Neutrophil (primary cell): ENCODE measurements around the gene BMP2K.

Source experiments
- H3K27ac ChIP-seq: fragments of 200-600 bp; sonication (generic); 2 replicates; pipeline ENCODE4 v1.5.1; 2016; ENCODE audit warnings: mild to moderate bottlenecking, moderate library complexity
- H3K27me3 ChIP-seq: fragments of 200-600 bp; sonication (generic); 2 replicates; pipeline ENCODE4 v1.6.0; 2016; ENCODE audit warnings: mild to moderate bottlenecking
- H3K36me3 ChIP-seq: fragments of 200-600 bp; sonication (generic); 2 replicates; pipeline ENCODE4 v1.5.1; 2017
- H3K4me1 ChIP-seq, 2 experiments: fragments of 200-600 bp in 1 of 2; sonication (generic) in 1 of 2; 1 replicate in 1 of 2; 2 replicates in 1 of 2; pipeline versions ENCODE4 v1.5.1 to v1.6.1; 2013 to 2016; ENCODE audit warnings: low read depth in 1 of 2, low read length in 1 of 2, mild to moderate bottlenecking in 1 of 2, moderate library complexity in 1 of 2; ENCODE audit not compliant: control insufficient read depth in 1 of 2, insufficient read depth in 1 of 2
- H3K4me3 ChIP-seq, 2 experiments: fragments of 200-600 bp in 1 of 2; sonication (generic) in 1 of 2; 1 replicate in 1 of 2; 2 replicates in 1 of 2; pipeline ENCODE4 v1.5.1; 2013 to 2016; ENCODE audit warnings: low read depth in 1 of 2, low read length in 1 of 2, mild to moderate bottlenecking in 1 of 2, moderate library complexity in 1 of 2
- H3K9me3 ChIP-seq: fragments of 200-600 bp; sonication (generic); 2 replicates; pipeline ENCODE4 v1.5.1; 2016
- CTCF ChIP-seq: fragments of 200-600 bp; sonication (generic); IDR thresholded peaks from 2 replicates; pipeline ENCODE4 v1.5.1; 2016; ENCODE audit warnings: antibody characterized with exemption

The BMP2K gene

GRCh38 chr4:78756776-78757175 is 19.4 kb upstream of the BMP2K start:
- H3K4me3 ChIP-seq: no peak overlapping the region
- H3K4me1 ChIP-seq: no peaks in the 10 kb centered on the region
- H3K9me3 ChIP-seq: no peaks in the 10 kb centered on the region
- no peaks in the 10 kb centered on the region for H3K27me3 ChIP-seq
- H3K36me3 ChIP-seq: no peaks in the 10 kb centered on the region
- TF ChIP-seq CTCF: no peak
- H3K27ac ChIP-seq: no peak overlapping the region

- no peak for TF ChIP-seq CTCF
These were observed 18.6 kb upstream of the BMP2K start for GRCh38 chr4:78757574-78757973.

GRCh38 chr4:78758085-78758484 is 18.1 kb upstream of the BMP2K start:
- no peaks in the 10 kb centered on the region for H3K9me3 ChIP-seq
- H3K36me3 ChIP-seq: no peaks in the 10 kb centered on the region
- no peaks in the 10 kb centered on the region for H3K4me1 ChIP-seq
- no peaks in the 10 kb centered on the region for H3K27me3 ChIP-seq
- no peak overlapping the region for H3K4me3 ChIP-seq
- H3K27ac ChIP-seq: no peak overlapping the region
- no peak for TF ChIP-seq CTCF

More at GRCh38 chr4:78757574-78757973, 18.6 kb upstream of the BMP2K start:
- Histone ChIP-seq H3K27me3 (no peaks in the 10 kb centered on the region), H3K9me3 (no peaks in the 10 kb centered on the region), H3K27ac (no peak overlapping the region), H3K36me3 (no peaks in the 10 kb centered on the region), H3K4me3 (no peak overlapping the region), H3K4me1 (no peaks in the 10 kb centered on the region)

GRCh38 chr4:78762529-78762928 is 13.6 kb upstream of the BMP2K start:
- Histone ChIP-seq H3K27ac (no peak overlapping the region), H3K9me3 (no peaks in the 10 kb centered on the region), H3K27me3 (no peaks in the 10 kb centered on the region), H3K4me1 (no peaks in the 10 kb centered on the region), H3K4me3 (no peak overlapping the region), H3K36me3 (no peaks in the 10 kb centered on the region)
- no peak for TF ChIP-seq CTCF

- no peak overlapping the region for H3K27ac ChIP-seq
- TF ChIP-seq CTCF: no peak
- no peaks in the 10 kb centered on the region for H3K36me3 ChIP-seq
- H3K27me3 ChIP-seq: no peaks in the 10 kb centered on the region
- H3K9me3 ChIP-seq: no peaks in the 10 kb centered on the region
- H3K4me1 ChIP-seq: no peaks in the 10 kb centered on the region
- H3K4me3 ChIP-seq: no peak overlapping the region
These were observed 12.9 kb upstream of the BMP2K start for GRCh38 chr4:78763251-78763650.
